Lung microvascular endothelial cell (primary cell): ENCODE measurements around the gene WSB2. TPM values are rescaled to one million over a fixed set of nuclear protein-coding genes. Genes with fewer than 3 reads are reported as not detected.

Experiments used
- DNase-seq, 2 donors: peaks; one replicate each; pipeline versions ENCODE4 v3.0.0 to v3.0.0-alpha.2; 2010; ENCODE audit warnings: low read depth in 2 of 2
- total RNA-seq: library from RNA; depleted of rRNA; stranded (reverse); fragments of >200 nt; gene quantifications from 2 replicates; pipeline ENCODE4 v1.2.1, GENCODE V29; 2014

The WSB2 gene
- total RNA-seq, 1 donor from 2014 or later = 174 TPM

DNA sequence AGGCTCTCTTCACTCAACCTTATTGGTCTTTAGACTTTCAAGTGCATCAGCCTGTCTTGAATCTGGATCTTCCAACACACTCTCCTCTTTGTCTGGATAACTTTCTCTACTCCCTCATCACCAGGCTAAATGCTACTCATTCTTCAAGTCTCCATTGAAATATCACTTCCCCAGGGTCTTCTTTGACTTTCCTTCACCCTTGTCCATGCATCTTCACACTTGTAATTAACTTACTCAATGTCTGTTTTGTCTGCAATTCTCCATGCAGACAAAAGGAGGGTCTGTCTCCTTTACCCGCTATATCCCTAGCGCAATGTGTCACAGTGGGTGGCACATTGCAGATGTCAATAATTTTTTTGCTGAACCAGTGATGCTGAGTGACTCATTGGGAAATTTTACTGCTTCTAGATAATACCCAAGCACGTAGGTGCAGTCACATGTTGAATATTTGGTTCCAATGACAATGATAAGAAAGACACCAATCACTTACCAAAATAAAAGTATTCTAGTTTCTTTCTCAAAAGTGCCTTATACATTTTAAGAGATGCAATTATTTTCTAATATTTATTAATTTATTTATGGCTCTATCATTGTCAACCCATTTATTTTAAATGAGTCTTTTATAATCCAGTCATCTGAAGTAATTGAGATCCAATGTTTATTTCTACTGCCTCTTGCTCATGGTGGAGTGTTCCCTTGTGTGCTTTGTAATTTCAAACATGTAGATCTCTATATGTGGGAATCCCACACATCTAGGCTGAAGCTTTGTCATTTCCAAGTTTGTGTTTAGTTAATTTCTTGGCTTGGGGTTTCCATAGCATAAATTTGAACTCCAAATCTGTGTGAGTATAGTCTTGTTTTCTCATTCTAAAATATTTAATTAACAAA, 66.2 kb downstream of the WSB2 start:
- DNase-seq = no peak

DNA sequence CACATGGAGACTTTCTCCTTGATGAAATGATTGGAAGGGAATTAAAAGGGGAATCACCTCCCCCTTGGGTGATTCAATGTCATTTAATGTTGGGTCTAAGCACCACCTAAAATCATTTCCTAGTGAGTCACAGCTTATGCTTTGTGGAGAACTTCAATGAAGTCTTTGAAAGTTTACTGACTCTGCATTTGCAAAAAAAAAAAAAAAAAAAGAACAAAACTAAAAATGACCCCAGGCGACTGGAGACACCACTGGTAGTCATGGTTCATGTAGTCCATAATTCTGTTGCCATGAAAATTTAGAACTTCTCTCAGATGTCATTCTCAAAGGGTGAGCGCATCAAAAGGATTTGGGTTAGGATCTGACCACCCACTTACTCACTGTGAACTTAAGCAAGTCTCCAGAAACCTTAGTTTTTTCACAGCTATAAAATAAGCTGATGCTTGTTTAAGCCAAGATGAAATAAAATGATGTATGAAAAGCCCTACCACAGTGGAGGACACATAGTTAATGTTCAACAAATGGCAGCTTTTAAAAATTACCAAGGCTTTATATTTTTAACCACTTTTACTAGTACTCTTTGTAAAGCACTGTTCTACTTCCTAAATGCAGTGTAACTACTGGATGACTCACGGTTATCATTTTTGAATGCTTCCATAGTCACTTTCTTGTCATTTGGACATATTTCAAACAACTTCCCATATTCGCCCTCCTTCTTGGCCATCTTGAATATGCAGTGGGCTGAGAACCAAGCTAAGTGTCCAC, 74.1 kb downstream of the WSB2 start:
- peak in 1 of 2 donors; percentile 57 for DNase-seq

DNA sequence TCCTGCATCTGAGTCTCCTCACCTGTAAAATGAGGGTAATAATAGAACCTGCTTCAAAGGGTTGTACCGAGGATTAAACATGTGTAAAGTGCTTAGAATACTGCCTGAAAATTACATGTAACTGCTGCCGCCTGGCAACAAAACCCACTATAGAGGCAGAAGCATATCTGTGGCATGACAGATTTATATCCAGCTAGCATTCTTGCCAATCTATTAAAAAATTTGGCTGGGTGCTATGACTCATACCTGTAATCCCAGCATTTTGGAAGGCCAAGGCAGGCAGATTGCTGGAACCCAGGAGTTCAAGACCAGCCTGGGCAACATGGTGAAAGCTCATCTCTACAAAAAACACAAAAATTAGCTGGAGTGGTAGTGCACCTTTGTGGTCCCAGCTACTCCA, 75.8 kb downstream of the WSB2 start:
- DNase-seq = no peak

Other genes starting within 250 kb of the WSB2 start
- gene KSR2, start 92.2 kb downstream of the WSB2 start, total RNA-seq = under 0.01 and 0.22 TPM in 2 replicates
- 12.1 and 15.3 TPM in 2 replicates for gene RFC5, start 44.5 kb downstream of the WSB2 start, total RNA-seq
- 39.4 and 49.8 TPM in 2 replicates for gene VSIG10, start 42.8 kb upstream of the WSB2 start, total RNA-seq
- 146 and 161 TPM in 2 replicates for gene PEBP1, start 74.9 kb upstream of the WSB2 start, total RNA-seq